BJ (cell line): Measurements from ENCODE around the gene CAPN10. TPM values are rescaled to one million over a fixed set of nuclear protein-coding genes. Genes with fewer than 3 reads are reported as not detected.

Source experiments
- CTCF ChIA-PET: fragments of 350-600 bp; formaldehyde crosslinking; extraction: SDS; loops from one replicate; lab custom pipeline; 2021; ENCODE audit warnings: antibody characterized with exemption, inconsistent platforms; lab: Yijun Ruan, JAX
- POLR2A ChIA-PET: fragments of 300-600 bp; sonication (Branson Sonifier 250); formaldehyde crosslinking; extraction: SDS; loops from one replicate; lab custom pipeline; 2021; ENCODE audit warnings: antibody characterized with exemption; lab: Charles Lee
- DNase-seq: peaks from one replicate; pipeline ENCODE4 v3.0.0-alpha.2; 2011; ENCODE audit warnings: low read depth
- H3K27me3 ChIP-seq: 2 replicates; pipeline ENCODE4 v1.6.0; 2011; ENCODE audit warnings: low read length; ENCODE audit not compliant: control insufficient read depth, insufficient read depth
- H3K36me3 ChIP-seq: 2 replicates; pipeline ENCODE4 v1.5.1; 2011; ENCODE audit warnings: low read length; ENCODE audit not compliant: control insufficient read depth, insufficient read depth
- H3K4me3 ChIP-seq: 2 replicates; pipeline ENCODE4 v1.5.1; 2011; ENCODE audit warnings: low read depth, mild to moderate bottlenecking, control low read depth, low read length
- CTCF ChIP-seq: IDR thresholded peaks from 2 replicates; pipeline ENCODE4 v1.5.1; 2011; ENCODE audit warnings: low read depth, mild to moderate bottlenecking, control low read depth, inconsistent platforms, low read length, moderate library complexity; ENCODE audit not compliant: insufficient read depth
- polyA plus RNA-seq: library from polyadenylated mRNA; depleted of rRNA; stranded (reverse); fragments of >200 nt; gene quantifications from 2 replicates; pipeline ENCODE4 v1.2.3, GENCODE V29; 2011

CAPN10 gene
- polyA plus RNA-seq, 1 experiment = 14.9 TPM

DNA sequence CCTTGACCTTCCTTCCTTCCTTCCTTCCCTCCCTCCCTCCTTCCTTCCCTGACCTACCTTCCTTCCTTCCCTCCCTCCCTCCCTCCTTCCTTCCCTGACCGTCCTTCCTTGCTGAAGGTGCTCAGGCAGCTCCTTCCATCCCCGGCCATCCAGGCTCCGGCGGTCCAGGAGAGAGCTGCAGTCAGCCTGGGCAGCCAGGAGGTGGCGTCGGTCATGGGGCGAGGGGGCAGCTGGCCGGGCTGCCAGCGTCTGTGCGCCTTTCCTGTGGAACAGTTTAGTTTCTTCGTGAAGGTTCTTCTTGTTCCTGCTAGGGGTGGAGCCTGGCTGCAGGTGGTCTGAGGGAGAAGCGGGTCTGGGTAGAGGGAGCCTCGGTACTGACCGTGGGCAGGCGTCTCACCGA lies 54.4 kb downstream of the CAPN10 start:
- H3K27me3 ChIP-seq = peaks cover 6% of the 10 kb centered on the region
- DNase-seq = no peak
- no peaks in the 10 kb centered on the region for H3K36me3 ChIP-seq
- POLR2A ChIA-PET = no interaction called here
- H3K4me3 ChIP-seq = no peak overlapping the region
- peak; percentile 52 for TF ChIP-seq CTCF
- CTCF ChIA-PET = interaction anchor here (0.7 to 1.4 kb wide), 4 partner anchors 8 to 200 kb away, joined by 3 to 5 read pairs (median 4); no protein-coding TSS in a partner anchor

DNA sequence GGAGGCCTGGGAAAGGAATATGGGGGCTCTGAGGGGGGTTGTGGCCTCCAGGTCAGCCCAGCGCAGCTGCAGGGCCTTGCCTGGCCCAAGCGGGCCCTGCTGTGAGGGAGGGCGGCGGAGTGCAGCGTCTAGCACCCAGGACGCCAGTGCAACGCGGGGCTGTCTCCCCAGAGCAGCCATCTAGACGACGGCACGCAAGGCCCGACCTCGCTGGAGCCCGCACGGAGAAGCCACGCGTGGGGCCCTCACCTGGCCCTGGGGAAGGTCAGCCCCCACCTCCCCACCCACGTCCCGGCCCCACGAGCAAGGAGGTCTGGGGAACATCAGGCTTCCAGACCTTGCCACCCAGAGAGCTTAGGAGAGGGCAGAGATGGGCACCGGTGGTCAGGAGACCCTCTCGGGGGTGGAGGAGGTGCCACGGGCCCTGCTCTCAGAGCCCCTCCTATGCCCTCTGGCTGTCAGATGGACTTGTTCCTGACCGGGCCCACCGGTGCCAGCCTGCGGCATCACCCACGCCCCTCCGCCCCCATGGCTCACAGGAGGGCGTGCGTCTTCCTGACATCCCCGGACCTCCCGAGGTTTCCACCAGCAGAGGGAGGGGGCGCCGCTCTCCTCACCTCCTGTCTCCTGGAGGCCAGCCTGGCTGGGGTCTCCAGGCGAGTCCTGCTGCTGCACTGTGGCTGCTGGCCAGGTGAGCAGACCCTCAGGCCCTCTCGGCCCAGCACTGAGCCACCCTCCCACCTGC lies 55.7 kb downstream of the CAPN10 start:
- CTCF ChIA-PET = no interaction called here
- H3K27me3 ChIP-seq = peaks cover 13% of the 10 kb centered on the region
- H3K4me3 ChIP-seq = no peak overlapping the region
- DNase-seq = no peak
- TF ChIP-seq CTCF = no peak
- H3K36me3 ChIP-seq = no peaks in the 10 kb centered on the region
- POLR2A ChIA-PET = no interaction called here

- no peaks in the 10 kb centered on the region for H3K36me3 ChIP-seq
- no peak for TF ChIP-seq CTCF
- POLR2A ChIA-PET = no interaction called here
- peaks cover 16% of the 10 kb centered on the region for H3K27me3 ChIP-seq
- no peak overlapping the region for H3K4me3 ChIP-seq
- CTCF ChIA-PET = no interaction called here
- DNase-seq = no peak
Observed at GRCh38 chr2:240642806-240643092, 56.2 kb downstream of the CAPN10 start.

- DNase-seq = no peak
- Histone ChIP-seq H3K27me3 (peaks cover 20% of the 10 kb centered on the region), H3K36me3 (no peaks in the 10 kb centered on the region), H3K4me3 (no peak overlapping the region)
- ChIA-PET POLR2A (no interaction called here), CTCF (no interaction called here)
- no peak for TF ChIP-seq CTCF
Observed at GRCh38 chr2:240643093-240643810, 56.7 kb downstream of the CAPN10 start.

DNA sequence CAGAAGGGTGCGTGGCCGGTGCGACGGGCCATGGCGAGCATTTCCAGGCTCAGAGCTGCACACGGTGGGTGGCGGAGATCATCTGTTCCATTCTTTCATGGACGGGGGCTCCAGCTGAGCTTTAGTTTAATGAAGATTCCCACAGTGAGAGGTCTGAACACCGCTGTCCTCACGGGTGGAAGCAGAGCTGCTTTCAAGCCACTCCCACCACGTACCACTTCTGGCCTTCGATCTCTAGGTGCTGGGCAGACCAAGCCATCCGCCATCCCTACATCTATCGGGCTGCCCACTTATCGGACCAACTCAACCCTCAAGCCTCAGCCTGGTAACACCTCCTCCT lies 57.2 kb downstream of the CAPN10 start:
- H3K27me3 ChIP-seq = peaks cover 22% of the 10 kb centered on the region
- POLR2A ChIA-PET = no interaction called here
- no peak overlapping the region for H3K4me3 ChIP-seq
- no peak for TF ChIP-seq CTCF
- no peaks in the 10 kb centered on the region for H3K36me3 ChIP-seq
- DNase-seq = no peak
- CTCF ChIA-PET = no interaction called here
